ENCODE measurements around the gene DPYSL5.
"Not testable (repeated sequence)": the region's sequence is repeated elsewhere in the genome, so short reads cannot be mapped to it uniquely, and the experiment has no call there.

The DPYSL5 gene, protein sequence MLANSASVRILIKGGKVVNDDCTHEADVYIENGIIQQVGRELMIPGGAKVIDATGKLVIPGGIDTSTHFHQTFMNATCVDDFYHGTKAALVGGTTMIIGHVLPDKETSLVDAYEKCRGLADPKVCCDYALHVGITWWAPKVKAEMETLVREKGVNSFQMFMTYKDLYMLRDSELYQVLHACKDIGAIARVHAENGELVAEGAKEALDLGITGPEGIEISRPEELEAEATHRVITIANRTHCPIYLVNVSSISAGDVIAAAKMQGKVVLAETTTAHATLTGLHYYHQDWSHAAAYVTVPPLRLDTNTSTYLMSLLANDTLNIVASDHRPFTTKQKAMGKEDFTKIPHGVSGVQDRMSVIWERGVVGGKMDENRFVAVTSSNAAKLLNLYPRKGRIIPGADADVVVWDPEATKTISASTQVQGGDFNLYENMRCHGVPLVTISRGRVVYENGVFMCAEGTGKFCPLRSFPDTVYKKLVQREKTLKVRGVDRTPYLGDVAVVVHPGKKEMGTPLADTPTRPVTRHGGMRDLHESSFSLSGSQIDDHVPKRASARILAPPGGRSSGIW
- 0 reads per million in 4 donors for total RNA-seq

- DNase-seq: peak in 1 of 5 donors; percentile 12
Observed at GRCh38 chr2:26847655-26848335, at the start of gene DPYSL5. DPYSL5 (plus strand) TSS chr2:26848132; CDS start chr2:26898500, 50,368 bp downstream.

- DNase-seq: no peak
Observed at GRCh38 chr2:26801328-26801727, 46.6 kb upstream of the DPYSL5 start.

- no peak for DNase-seq
Observed at GRCh38 chr2:26801796-26802195, 46.1 kb upstream of the DPYSL5 start.

- DNase-seq: no peak
Observed at GRCh38 chr2:26805241-26805676, 42.7 kb upstream of the DPYSL5 start.

DNA sequence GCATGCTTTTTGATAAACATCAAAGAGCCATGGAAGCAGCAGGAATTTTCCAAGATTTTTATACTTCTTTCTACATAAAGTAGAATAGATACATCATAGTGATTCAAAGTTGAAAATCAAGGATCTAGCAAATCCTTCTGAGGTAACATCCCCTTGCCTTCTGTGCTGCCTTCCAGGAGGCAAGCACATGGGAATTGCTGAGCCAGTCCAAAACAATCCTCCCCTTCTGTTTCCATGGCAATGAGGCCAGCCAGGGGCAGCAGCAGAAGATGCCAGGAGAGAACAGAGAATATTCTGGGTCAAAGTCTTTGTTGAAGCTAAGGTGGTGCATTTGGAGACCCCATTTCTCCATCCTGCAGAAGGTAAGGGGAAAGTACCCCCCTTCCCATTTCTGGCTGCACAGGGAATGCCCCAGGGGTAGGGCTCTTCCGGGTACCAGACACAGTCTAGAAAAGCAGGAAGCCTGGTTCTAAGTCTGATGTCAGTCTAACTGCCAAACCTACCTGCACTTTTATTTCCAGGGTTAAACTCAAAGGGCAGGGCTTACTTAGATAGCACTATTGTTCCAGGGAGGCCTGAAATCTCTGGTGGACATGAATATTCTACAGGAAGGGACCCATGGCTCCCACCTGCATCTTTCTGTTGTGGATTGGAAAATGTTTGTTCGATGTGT is 40.0 kb upstream of the DPYSL5 start:
- DNase-seq: no peak

- DNase-seq: no peak
Observed at GRCh38 chr2:26809211-26809610, 38.7 kb upstream of the DPYSL5 start.

DNA sequence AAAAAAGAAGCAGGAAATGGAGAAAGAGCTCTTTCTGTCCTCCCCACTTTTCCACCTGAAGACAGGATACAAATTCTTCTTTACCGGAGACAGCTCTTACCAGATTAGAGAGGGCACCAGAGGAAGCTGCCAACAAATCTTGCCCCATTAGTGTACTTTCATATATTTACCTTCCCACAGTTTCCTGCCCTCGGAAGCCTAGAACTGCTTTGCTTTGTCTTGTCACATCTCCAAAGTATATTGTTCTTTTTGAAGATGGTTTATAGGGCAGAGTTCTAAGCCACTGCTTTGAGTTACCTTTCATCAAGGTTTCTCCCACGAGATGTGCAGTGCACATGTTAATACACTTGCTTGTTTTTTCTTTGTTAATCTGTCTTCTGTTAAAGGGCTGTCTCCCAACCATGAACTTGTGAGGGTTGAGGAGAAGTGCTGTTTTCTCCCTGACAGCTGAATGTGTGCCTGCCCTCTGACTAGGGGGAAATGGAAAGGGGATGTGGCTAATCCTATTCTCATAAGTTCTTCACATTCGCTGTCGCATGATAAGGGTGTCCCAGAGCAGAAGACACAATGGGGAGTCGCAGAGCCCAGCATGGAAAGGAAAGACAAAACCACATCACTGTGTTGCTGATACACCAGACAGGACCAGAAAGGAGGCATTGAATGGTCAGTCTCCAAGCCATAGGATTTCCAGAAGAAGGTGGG is 37.9 kb upstream of the DPYSL5 start:
- DNase-seq: no peak

DNA sequence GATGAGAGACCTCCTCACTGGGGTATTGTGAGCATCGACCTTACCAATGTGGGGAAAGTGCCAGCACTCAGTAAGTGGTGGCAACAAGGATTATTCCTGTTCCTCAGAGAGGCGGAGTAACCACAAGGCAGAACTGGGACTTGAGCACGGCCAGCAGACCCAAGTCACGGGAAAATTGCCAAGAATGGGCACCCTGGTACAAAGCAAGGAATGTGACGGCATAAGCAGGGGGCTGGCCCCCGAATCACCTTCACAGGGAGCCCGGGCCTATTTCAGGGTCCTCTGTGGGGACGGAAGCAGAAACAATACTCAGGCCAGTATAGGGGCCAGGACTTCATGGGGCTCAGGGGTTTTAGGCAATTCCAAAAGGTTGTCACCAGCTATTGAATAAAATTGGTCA is 36.7 kb upstream of the DPYSL5 start:
- no peak for DNase-seq

DNA sequence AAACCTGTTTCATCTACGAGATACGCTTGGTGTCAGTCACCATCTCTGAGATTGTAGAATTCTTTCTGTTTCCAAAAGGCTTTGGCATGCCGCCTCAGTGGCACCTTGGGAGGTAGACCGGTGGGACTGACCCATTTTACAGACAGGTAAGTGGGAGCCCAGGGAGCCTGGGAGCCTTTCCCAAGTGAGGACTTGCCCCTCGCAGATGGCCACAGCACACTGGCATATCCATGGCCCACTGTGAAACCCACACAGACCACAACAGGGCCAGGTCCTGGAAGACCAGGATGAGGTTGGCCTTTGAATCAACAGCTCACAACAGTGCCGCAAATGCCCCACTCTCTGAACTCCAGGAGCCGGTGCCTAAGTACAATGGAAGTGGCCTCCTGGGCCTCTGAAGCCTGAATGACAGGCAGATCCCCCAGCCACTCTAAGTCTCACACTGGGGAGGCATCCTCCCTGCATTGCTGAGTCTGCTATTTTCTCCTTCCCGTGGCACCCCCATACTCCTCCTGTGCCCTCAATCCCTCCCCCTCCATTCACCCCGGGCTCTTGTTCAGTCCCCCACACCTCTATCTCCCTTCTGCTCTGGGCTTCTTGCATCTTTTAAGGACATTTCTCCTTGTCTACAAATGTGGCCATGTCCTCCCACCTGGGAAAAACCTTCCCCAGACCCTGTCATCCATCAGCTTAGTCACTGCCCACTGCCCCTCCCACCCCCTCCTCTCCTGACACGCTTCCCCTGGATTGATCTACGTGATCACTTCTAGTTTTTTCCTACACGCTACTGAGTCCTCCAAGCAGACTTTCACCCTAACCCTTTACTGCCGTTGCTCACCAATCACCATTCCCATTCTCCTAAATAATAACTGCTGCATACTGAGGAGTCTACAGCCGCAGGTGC is 35.9 kb upstream of the DPYSL5 start:
- DNase-seq: no peak

- no peak for DNase-seq
Observed at GRCh38 chr2:26812731-26813130, 35.2 kb upstream of the DPYSL5 start.

GRCh38 chr2:26814072-26814765 is 33.7 kb upstream of the DPYSL5 start:
- DNase-seq: not testable (repeated sequence)

GRCh38 chr2:26816893-26817292 is 31.0 kb upstream of the DPYSL5 start:
- DNase-seq: no peak

- DNase-seq: no peak
Observed at GRCh38 chr2:26818255-26818654, 29.7 kb upstream of the DPYSL5 start.

GRCh38 chr2:26818972-26819371 is 29.0 kb upstream of the DPYSL5 start:
- no peak for DNase-seq

GRCh38 chr2:26820932-26821331 is 27.0 kb upstream of the DPYSL5 start:
- no peak for DNase-seq

- no peak for DNase-seq
Observed at GRCh38 chr2:26822877-26823276, 25.1 kb upstream of the DPYSL5 start.

- DNase-seq: no peak
Observed at GRCh38 chr2:26838121-26838906, 9.6 kb upstream of the DPYSL5 start.

GRCh38 chr2:26840937-26841610 is 6.9 kb upstream of the DPYSL5 start:
- no peak for DNase-seq

DNA sequence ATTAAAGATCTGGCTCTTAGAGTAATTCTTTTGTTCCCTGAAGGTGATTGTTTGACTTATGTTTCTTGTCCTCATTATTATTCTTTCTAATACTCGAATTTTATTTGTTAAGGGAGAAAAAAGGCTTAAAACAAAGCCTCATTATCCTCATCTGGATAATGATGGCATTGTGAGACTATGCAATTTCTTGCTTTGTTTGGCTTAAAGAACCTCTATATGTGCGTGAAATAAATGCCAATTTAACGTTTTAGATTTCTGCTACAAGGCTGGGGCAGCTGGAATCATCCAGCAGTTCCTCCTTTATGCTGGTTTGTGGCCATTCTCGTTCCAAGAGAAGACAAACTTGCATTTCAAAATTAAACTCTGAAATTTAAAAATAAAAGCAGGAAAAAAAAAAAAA is 4.9 kb upstream of the DPYSL5 start:
- no peak for DNase-seq

Measured in T-helper 1 cell (primary cell).